WTC11 (cell line): Measurements from ENCODE around the gene CNTLN.

ENCODE experiments used
- ARID4B ChIP-seq: sonication (generic); formaldehyde crosslinking; IDR thresholded peaks from 2 replicates; pipeline ENCODE4 v1.8.0; 2023; ENCODE audit warnings: missing genetic modification reagents, mild to moderate bottlenecking, borderline replicate concordance
- ESRRA ChIP-seq: sonication (generic); formaldehyde crosslinking; IDR thresholded peaks from 2 replicates; pipeline ENCODE4 v1.8.1; 2022; ENCODE audit warnings: mild to moderate bottlenecking, missing genetic modification reagents, borderline replicate concordance
- NFE2L1 ChIP-seq: sonication (generic); formaldehyde crosslinking; IDR thresholded peaks from 2 replicates; pipeline ENCODE4 v1.8.1; 2023; ENCODE audit warnings: missing genetic modification reagents
- NR2C2 ChIP-seq: sonication (generic); formaldehyde crosslinking; IDR thresholded peaks from 2 replicates; pipeline ENCODE4 v1.8.0; 2022; ENCODE audit warnings: mild to moderate bottlenecking, missing genetic modification reagents
- NR3C1 ChIP-seq: sonication (generic); formaldehyde crosslinking; conservative IDR thresholded peaks from 2 replicates; pipeline ENCODE4 v1.8.1; 2023; ENCODE audit warnings: low read depth, mild to moderate bottlenecking, missing genetic modification reagents
- USF2 ChIP-seq: sonication (generic); formaldehyde crosslinking; IDR thresholded peaks from 2 replicates; pipeline ENCODE4 v1.8.1; 2023; ENCODE audit warnings: mild to moderate bottlenecking, missing genetic modification reagents, moderate library complexity
- TF ChIP-seq, protein P1 (sequence below): fragments of 200-600 bp; IDR thresholded peaks from 2 replicates; pipeline ENCODE4 v1.8.0; 2022; ENCODE audit warnings: antibody characterized with exemption

DNA sequence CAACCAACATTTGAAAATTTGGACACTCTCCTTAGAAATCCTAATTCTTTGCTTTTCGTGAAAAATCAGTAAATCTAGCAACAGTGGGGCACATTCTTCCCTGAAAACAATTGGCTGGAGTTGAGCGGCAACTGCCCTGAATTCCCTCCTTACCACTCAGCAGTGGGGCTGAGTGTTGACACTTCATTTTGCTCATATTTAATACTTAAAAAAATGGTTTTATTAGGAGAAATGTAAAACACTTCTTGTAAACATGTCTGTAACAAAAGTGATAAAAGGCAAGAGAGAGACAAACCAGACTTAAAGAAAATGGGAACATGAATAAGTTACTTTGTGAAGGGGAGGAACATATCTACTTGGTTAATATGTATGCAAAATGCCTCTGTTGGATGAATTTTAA is 193.5 kb downstream of the CNTLN start:
- TF ChIP-seq, protein P1, sequence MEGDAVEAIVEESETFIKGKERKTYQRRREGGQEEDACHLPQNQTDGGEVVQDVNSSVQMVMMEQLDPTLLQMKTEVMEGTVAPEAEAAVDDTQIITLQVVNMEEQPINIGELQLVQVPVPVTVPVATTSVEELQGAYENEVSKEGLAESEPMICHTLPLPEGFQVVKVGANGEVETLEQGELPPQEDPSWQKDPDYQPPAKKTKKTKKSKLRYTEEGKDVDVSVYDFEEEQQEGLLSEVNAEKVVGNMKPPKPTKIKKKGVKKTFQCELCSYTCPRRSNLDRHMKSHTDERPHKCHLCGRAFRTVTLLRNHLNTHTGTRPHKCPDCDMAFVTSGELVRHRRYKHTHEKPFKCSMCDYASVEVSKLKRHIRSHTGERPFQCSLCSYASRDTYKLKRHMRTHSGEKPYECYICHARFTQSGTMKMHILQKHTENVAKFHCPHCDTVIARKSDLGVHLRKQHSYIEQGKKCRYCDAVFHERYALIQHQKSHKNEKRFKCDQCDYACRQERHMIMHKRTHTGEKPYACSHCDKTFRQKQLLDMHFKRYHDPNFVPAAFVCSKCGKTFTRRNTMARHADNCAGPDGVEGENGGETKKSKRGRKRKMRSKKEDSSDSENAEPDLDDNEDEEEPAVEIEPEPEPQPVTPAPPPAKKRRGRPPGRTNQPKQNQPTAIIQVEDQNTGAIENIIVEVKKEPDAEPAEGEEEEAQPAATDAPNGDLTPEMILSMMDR = no peak
- TF ChIP-seq NFE2L1 (CRISPR knock-in tag) = no peak
- TF ChIP-seq USF2 (CRISPR knock-in tag) = no peak
- TF ChIP-seq NR2C2 (CRISPR knock-in tag) = no peak
- no peak for TF ChIP-seq ESRRA
- no peak for TF ChIP-seq NR3C1 (CRISPR knock-in tag)
- TF ChIP-seq ARID4B = no peak
